Stimulated activated CD4-positive, alpha-beta T cell treated with anti-CD3 and anti-CD28 coated beads, Interleukin-1b, Interleukin-23, amount 100 ng/mL, for 4 hours (primary cell): ENCODE data around the gene LRRC8B.
"Not testable (repeated sequence)": the region's sequence is repeated elsewhere in the genome, so short reads cannot be mapped to it uniquely, and the experiment has no call there.

Source experiments
- DNase-seq, 2 donors: peaks; one replicate each; pipeline ENCODE4 v3.0.0-alpha.2; 2020; ENCODE audit warnings: low read depth in 2 of 2

LRRC8B gene

GRCh38 chr1:89607586-89608318 is 83.1 kb downstream of the LRRC8B start:
- DNase-seq: no peak

GRCh38 chr1:89608319-89608983 is 83.8 kb downstream of the LRRC8B start:
- DNase-seq: peak; percentile 45 to 55

- peak in 1 of 2 donors; percentile 24 for DNase-seq
Measured at GRCh38 chr1:89608984-89609725, 84.5 kb downstream of the LRRC8B start.

- no peak for DNase-seq
Measured at GRCh38 chr1:89609781-89610456, 85.3 kb downstream of the LRRC8B start.

GRCh38 chr1:89610457-89611011 is 85.9 kb downstream of the LRRC8B start:
- no peak for DNase-seq

- DNase-seq: no peak
Measured at GRCh38 chr1:89611721-89612120, 87.1 kb downstream of the LRRC8B start.

GRCh38 chr1:89613928-89614327 is 89.3 kb downstream of the LRRC8B start:
- no peak for DNase-seq

- DNase-seq: peak in 1 of 2 donors; percentile 12
Measured at GRCh38 chr1:89615676-89616598, 91.3 kb downstream of the LRRC8B start.

GRCh38 chr1:89616844-89617627 is 92.4 kb downstream of the LRRC8B start:
- no peak for DNase-seq

GRCh38 chr1:89620664-89621063 is 96.0 kb downstream of the LRRC8B start:
- DNase-seq: no peak

GRCh38 chr1:89622895-89623294 is 98.3 kb downstream of the LRRC8B start:
- no peak for DNase-seq

GRCh38 chr1:89624314-89624713 is 99.7 kb downstream of the LRRC8B start:
- no peak for DNase-seq

- no peak for DNase-seq
Measured at GRCh38 chr1:89624715-89625323, 100.2 kb downstream of the LRRC8B start.

GRCh38 chr1:89627596-89627962 is 103.0 kb downstream of the LRRC8B start:
- DNase-seq: no peak

- DNase-seq: no peak
Measured at GRCh38 chr1:89629146-89629545, 104.5 kb downstream of the LRRC8B start.

GRCh38 chr1:89629600-89629999 is 105.0 kb downstream of the LRRC8B start:
- not testable (repeated sequence) for DNase-seq

- no peak for DNase-seq
Measured at GRCh38 chr1:89630048-89630447, 105.4 kb downstream of the LRRC8B start.

GRCh38 chr1:89631816-89632656 is 107.4 kb downstream of the LRRC8B start:
- no peak for DNase-seq
